Measurements from ENCODE around the gene S100G.
"Not testable (repeated sequence)": the region's sequence is repeated elsewhere in the genome, so short reads cannot be mapped to it uniquely, and the experiment has no call there.

The S100G gene, protein sequence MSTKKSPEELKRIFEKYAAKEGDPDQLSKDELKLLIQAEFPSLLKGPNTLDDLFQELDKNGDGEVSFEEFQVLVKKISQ

GRCh38 chrX:16649858-16650257 is at the start of gene S100G:
S100G (plus strand) TSS chrX:16650158; CDS start chrX:16651007, 849 bp downstream.
- DNase-seq: no peak

DNA sequence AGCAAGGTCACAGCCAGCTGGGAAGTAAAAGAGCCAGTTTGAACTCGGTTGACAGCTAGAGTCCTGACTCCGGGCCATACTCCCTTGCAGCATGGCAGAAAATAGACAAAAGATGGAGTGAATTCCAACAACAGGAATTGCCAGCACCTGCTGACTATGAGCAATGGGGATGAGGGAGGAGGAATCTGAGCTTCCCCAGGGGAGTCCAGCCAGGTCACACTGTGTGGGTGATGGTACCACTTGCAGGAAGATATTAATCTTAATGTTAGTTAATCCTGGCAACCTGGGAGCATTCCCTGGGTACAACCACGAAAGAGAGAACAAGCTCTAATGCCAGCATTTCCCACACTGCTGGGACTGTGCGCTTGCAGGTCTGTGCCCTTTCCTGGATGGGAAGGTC is 48.1 kb upstream of the S100G start:
- no peak for DNase-seq

DNA sequence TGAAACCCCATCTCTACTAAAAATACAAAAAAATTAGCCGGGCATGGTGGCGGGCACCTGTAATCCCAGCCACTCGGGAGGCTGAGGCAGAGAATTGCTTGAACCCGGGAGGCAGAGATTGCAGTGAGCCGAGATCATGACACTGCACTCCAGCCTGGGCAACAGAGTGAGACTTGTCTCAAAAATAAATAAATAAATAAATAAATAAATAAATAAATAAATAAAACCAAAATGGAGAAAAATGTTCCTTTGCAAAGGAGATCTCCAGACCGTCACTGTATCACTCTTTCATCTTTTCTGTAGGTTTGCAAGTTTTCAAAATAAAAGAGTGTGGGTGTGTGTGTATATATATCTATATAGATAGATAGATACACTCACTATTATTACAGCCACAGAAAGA is 46.7 kb upstream of the S100G start:
- DNase-seq: not testable (repeated sequence)

- DNase-seq: no peak
Observed at GRCh38 chrX:16603822-16604221, 46.1 kb upstream of the S100G start.

GRCh38 chrX:16604337-16604736 is 45.6 kb upstream of the S100G start:
- DNase-seq: no peak

DNA sequence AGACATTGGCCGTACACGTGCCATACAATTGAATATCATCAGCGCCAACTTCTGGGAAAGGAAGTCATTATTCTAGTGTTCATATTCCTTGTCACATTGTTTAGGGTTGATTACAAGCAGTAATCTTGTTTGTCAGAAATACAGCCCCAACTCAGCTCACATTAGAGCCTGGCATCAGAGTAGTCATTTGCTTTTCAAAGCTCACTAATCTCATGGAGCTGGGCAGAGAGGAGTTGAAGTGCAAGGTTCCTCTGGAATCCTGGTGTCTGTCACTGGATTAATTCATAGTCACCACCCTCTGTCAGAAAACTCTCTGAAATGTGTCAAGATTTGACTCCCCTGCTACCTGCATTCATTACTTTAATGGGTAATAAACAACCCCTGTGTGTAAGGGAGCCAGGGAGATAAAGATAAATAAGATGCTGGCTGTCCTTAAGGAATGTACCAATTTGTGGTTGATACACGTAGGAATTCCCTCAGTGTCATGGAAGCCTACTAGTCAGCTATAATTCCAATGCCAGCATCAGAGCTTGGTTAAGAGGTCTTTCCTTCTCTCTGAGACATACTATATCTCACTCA is 43.7 kb upstream of the S100G start:
- DNase-seq: no peak

- no peak for DNase-seq
Observed at GRCh38 chrX:16610121-16610621, 39.8 kb upstream of the S100G start.

DNA sequence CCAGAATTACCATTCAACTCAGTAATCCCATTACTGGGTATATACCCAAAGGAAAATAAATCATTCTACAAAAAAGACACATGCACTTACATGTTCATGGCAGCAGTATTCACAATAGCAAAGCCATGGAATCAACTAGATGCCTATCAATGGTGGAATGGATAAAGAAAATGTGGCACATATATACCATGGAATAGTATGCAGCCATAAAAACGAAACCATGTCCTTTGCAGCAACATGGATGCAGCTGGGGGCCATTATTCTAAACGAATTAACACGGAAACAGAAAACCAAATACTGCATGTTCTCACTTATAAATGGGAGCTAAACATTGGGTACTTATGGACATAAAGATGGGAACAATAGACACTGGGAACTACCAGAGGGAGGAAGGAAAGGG is 39.3 kb upstream of the S100G start:
- not testable (repeated sequence) for DNase-seq

DNA sequence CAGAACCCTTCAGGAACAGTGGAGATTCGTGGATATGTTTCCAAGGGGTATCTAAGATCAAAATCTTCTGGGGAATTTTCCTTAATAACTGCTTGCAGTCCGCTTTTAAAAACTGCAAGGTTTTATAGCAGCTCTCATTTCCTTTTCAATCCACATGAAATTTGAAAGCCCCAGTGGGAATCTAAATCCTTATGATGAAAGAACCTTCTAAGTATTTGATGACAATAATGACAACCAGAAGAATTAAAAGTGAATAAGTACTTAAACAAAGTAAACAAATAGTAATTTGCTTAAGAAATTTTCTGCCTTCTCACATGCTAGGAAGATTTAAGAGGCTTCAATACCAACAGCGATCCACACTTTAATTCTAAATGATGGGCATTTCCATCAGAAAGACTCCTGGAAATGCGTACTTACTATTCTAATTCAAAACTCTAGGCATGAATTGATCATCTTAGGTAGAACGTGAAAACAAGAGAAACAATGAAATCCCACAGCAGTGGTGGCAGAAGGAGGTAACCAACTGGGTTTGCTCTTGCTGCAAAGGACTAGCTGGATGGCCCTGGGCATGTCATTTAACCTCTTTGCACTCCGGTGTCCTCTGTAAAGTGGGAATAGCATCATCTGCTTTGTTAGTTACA is 37.6 kb upstream of the S100G start:
- DNase-seq: no peak

DNA sequence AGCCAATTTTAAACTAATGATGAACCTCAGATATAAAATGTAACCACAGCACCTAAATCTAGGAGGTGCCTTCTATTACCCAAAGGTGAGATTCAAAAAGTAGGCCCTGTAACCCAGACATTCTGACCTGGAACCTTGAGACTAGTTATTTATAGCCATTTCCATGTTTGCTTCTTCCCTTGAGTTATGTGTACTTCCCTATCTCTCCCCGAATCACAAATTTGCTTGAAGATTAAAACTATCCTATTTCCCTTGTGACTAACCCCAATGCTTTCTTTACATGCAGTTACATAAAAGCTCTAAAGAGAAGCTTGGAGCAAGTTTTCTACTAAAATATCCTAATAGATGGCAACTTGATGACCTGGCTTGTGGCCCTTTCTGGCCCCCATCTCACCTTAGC is 32.6 kb upstream of the S100G start:
- DNase-seq: no peak

- no peak for DNase-seq
Observed at GRCh38 chrX:16618422-16618821, 31.5 kb upstream of the S100G start.

DNA sequence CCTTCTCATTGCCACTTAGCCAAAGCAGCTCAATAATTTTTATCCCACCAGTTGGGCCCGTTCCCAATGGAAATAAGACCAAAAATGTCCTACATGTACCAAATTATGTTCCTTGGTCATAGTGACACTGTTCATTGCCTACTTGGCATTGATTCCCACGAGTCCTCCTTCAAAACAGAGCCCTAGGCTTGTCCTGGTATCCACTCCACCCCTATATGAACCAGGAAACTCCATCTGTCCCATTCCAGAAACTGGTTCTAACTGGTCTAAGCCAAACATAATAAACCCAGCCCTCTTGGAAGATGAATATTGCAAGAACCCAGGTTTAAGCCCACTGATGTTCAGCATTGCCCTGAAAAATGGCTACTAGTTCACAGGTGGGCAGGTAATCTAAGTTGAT is 30.9 kb upstream of the S100G start:
- no peak for DNase-seq

DNA sequence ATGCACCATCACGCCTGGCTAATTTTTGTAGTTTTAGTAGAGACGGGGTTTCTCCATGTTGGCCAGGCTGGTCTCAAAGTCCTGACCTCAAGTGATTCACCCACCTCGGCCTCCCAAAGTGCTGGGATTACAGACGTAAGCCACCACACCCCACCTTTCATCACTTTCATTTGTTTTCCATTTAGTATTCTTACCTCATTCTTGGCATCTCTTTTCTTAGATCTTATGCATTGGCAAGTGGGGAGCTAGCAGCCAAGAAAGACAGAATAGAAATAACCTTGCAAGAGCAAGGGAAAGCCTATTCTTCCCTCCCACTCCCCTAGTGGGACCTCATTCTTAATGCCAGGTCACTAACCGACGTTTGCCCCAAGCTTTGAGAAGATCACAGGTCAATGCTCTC is 21.4 kb upstream of the S100G start:
- DNase-seq: not testable (repeated sequence)

DNA sequence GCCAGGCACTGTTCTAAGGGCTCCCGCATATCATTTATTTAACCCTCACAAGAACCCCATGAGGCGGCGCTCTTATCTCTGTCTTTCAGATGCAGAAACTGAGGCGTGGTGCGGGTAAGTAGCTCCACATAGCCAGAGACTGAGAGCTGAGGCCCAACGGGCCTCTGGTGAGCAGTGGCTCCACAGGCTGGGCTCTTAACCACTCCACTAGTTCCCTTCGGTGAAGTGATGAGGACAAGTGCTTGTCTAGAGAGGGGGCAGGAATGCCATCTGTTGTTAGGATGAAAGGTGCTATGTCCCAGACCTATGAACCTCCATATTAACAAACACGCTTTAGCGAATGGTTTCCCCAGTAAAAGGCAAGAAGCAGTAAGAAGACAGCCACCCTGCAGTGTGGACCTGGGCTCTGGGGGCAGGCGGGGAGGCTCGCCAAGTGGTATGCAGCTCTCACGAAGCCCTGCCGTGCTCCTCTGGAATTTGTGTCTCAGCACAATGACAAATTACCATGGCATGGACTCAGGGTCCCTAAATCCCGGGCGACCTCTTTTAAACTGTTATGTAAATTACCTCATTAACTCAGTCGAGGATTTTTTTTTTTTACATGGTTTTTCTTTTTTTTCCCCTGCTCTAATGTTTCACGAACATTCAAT is 20.9 kb upstream of the S100G start:
- DNase-seq: no peak

- DNase-seq: no peak
Observed at GRCh38 chrX:16629909-16630308, 20.0 kb upstream of the S100G start.

DNA sequence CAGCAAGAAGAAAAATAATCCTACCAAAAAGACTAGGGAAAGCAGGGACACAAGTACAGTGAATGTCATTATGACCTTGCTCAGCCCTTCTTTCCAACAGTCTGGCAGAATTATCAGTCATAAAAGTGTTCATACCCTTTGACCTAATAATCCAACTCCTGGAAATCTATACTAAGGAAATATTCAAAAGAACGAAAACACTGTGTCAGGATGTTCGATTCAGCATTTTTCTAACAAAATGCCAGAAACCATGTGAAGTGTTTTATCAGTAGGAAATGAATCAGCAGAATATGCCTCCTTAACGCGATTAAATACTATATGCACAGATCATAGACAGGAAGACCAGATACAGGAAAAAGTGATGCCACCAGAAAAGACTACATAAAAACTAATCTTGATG is 16.2 kb upstream of the S100G start:
- no peak for DNase-seq

GRCh38 chrX:16635040-16635439 is 14.9 kb upstream of the S100G start:
- no peak for DNase-seq

DNA sequence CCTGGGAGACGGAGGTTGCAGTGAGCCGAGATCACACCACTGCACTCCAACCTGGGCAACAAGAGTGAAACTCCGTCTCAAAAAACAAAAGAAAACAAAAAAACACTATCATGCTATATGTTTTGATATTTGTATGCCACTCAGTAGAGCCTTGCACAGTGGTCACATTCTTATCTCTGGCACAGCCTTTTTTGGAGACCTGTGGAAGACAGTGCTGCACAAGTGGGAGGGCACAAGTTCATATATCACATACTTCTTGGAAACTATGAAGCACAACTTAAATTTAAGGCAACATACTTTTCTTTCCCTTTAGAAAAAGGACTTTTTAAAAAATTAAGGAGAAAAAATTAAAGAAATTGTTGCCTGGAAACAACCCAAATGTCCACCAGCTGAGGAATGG is 14.4 kb upstream of the S100G start:
- DNase-seq: no peak

DNA sequence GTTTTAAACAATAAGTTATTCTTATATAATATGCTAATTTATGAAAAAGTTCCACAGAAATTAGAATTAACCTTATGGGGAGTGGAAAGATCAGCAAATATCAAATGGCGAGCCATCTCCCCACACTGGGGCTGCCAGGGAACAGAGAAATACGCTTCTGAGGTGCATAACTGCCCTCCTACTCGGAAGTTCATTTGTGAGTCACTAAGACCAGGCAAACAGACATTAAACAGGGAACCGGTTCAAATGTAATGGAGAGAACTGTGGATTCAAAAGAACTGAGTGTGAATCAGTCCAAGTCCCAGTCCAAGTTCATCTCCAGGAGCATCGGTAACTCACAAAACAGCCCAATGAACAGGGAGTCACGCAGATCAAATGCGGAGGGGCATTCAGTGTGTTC is 11.4 kb upstream of the S100G start:
- DNase-seq: no peak

GRCh38 chrX:16639966-16640365 is 10.0 kb upstream of the S100G start:
- DNase-seq: no peak

DNA sequence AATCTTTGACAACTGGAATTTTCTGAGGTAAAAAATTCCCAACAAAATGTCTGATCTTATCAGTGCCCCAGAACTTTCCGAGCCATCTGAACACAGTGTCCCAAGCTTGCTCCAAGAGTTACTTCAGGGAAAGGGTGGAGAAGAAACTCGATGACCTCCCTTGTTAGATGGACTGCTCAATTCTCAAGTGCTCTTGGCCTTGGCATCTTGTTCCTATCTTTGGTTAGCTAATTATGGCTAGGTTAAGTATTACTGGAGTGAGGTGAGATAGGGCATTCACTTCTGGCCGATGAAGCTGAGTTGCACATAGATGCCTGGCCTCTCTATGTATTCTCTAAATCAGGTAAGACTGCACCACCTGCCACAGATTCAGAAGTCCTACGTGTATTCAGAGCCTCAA is 9.1 kb upstream of the S100G start:
- no peak for DNase-seq

DNA sequence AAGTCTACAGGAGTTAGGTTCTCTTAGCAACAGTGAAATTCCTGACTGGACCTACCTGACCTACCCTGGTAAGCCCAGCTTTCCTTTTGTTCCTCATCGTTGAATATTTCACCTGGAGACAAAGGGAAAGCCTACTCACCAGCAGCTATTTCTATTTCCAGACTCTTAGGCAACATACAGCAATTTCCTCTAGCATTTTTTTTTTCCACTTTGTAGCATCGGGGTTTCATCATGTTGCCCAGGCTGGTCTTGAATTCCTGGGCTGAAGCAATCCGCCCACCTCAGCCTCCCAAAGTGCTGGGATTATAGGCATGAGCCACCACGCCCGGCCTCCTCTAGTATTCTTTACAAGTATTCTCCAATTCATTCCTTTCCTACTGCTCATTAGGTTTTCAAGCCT is 6.8 kb upstream of the S100G start:
- DNase-seq: no peak

GRCh38 chrX:16646366-16647138 is 3.4 kb upstream of the S100G start:
- no peak for DNase-seq

All from activated T-cell treated with anti-CD3 and anti-CD28 coated beads, Interleukin-2, amount 50 U/mL, for 1 hour (primary cell).